22Rv1 (cell line): Measurements from ENCODE around the gene ZNRF1.

ENCODE experiments used
- CTCF ChIP-seq: fragments of 450-650 bp; IDR thresholded peaks from 2 replicates; pipeline ENCODE4 v1.5.1; 2017; ENCODE audit warnings: mild to moderate bottlenecking
- ZFX ChIP-seq: fragments of 450-650 bp; IDR thresholded peaks from 2 replicates; pipeline ENCODE4 v1.6.1; 2017; ENCODE audit warnings: antibody characterized with exemption, borderline replicate concordance

GRCh38 chr16:75160386-75160785 is 161.6 kb downstream of the ZNRF1 start:
- TF ChIP-seq ZFX, result no peak
- no peak for TF ChIP-seq CTCF
